NOMO-1 (cell line): ENCODE data around the gene CLIC6.

Source experiments
- DNase-seq, 2 experiments: peaks; one replicate each; lab custom pipeline; 2025; ENCODE audit not compliant: unreplicated experiment in 2 of 2; lab: John Stamatoyannopoulos, UW

Gene CLIC6

DNA sequence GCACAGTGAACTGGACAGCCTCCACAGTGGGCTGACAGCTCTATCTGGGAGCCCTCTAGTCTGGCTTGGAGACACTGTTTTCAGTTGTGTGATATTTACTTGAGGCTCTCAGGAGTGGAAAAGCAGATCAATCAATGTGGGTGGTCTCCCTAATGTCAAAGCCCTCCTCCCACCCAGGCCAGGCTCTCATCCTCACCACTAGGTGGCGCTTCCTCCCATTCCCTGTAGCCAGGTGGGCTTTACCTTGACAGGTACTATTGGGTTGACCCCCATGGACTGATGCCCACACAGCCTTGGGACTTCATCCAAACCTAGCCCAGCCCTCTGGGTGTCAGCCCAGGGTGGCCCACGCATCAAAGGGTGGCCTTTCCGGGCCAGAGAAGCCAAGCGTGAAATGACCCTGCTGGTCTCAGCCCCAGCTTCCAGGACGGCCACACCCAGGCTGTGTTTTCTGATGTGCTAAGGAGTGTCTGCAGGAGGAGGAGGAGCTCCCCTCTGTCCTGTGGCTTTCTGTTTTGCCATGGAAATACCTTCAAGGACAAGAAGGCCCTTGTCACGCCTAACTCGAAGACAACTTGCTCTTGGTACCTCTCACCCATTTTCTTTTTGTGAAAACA, 54.0 kb downstream of the CLIC6 start:
- DNase-seq, result no peak

DNA sequence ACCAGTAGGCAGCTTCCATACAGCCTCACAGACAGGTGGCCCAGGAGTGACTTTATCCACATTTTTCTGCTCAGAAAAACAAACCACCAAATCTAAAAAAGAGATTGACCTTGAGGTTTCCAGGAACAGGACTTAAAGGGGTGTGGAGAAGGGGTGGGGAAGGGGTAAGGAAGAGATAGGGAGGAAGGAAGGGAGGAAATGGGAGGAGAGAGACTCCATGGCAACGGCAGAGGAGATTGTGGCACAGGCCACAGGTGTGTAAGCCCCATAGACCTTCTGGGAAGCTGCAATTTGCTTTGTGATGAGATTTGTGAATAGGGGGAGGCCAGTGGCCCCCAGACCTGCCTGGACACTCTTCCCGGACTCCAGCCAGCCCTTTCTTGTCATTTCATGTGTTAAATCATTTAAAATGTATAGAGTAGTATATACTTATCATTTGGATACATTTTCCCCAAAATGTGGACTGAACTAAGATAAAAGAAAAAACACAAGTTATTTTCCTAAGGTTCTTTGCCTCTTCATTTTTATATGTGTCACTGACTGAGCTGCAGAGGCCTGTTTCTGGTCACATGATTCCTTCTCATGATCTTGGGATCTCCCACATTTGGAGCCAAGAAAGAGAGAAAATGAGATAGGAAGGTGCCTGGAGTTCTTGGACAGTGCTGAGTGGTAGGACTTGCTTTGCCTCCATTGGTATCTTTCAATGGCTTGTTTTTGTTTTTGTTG, 55.5 kb downstream of the CLIC6 start:
- DNase-seq, result no peak

DNA sequence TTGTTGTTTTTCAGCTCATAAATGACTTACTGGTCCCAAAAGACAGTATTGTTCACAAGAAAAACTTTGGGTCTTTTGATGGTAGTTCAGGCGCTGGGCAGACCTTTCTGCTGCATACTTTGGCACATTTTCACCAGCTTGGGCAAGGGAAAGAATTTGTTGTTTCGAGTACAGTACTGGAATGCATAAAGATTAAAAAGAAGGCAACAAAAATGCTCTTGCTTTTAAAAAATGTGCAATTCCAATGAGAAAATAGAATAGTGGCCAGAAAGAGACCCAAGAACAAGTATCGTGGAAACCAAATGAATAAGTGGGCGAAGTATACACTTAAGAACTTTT, 56.0 kb downstream of the CLIC6 start:
- no peak for DNase-seq

DNA sequence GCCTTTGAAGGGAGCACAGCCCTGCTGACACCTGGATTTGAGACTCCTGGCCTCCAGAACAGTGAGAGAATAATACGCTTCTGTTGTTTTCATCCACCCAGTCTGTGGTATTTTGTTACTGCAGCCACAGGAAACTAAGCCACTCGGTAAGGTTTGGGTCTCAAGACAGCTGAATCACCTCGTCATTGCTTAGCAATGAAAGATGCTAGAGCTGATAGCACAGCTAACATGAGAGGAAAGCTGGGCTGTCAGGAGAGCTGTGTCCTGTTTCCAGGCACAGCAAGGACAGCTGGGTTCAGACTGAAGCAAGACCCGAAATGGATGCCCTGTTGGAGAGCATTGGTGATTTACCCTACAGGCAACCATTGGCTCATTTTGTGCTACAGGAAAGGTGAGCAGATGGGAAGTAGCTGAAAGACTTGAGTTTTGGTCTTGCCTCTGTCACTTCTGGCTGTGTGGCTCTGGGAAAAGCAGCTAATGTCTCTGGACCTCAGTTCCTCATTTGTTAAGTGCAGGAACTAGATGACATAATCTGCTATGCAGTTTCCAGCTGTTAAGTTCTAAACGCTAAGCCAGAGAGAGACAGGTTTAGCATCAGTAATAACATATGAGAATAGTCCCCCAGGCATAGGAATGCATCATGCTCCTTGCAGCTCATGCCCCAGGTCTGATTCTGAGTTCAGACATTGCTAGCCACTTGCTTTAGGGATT, 58.0 kb downstream of the CLIC6 start:
- peak in 1 of 2 experiments; percentile 33 for DNase-seq

DNA sequence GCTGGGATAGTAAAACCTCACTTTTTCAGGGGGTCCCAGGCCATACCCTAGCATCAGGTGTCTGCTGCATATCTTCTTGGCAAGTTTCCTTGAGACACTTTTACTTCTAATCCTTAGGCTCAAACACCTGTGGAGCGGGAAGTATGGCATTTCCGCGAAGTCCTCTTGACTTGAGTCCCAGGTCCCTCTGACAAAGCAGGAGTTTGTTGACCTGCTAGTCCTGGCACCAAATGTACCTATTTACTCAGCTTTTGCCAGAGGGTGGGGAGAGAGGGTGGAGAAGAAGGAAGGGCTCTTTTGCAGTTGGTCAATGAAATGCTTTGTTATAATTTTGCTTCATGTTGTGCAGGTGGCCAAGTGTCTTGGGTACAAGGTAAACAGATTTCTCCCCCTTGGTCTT, 59.7 kb downstream of the CLIC6 start:
- no peak for DNase-seq

DNA sequence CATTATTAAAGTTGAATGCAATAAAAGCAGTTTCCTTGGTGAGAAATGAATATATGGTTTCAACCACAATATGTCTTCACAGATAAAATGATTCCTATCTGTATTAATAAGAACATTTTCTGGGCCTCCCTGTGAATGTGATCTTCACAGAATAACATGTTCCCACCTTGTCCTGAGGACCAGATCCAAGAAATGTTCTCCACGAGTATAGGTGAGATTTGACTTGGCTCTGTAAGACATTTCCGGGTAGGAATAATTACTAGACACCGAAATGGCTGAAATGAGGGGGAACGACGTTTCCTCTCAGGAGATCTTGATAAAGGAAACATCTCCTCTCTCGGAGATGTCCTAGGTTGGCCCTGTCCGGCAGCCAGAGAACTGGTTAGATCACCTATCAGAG, 61.4 kb downstream of the CLIC6 start:
- no peak for DNase-seq

DNA sequence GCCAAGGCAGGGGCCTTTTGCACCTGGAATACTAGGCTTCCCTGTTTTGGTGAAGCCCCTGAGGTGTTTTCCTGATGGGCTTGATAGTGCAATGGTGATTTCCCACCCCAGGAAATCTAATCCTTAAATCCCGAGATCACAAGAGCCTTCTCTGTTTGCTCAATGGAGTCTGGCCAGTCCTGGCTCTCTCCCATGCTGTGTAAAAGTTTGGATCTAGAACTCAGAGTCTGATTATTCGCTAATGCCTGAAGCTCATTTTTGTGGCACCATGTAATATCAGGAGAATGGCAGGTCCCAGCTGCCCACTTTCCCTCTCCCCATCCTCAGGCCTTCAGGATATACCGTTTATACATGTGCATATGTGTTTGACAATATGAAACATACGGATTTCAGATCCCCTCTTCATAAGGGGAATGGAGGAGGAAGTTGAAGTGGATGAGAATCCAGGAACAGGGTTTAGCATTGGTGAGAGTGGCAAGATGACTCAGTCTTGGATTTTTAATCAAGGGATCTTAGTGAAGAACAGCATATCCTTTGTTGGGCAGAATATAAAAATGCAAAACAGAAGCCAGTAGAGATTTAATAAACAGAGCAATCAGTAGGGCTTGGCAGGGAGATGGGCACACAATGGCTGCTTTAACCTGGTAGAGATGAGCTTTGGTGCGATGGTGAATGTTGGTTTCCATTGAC, 62.1 kb downstream of the CLIC6 start:
- no peak for DNase-seq

DNA sequence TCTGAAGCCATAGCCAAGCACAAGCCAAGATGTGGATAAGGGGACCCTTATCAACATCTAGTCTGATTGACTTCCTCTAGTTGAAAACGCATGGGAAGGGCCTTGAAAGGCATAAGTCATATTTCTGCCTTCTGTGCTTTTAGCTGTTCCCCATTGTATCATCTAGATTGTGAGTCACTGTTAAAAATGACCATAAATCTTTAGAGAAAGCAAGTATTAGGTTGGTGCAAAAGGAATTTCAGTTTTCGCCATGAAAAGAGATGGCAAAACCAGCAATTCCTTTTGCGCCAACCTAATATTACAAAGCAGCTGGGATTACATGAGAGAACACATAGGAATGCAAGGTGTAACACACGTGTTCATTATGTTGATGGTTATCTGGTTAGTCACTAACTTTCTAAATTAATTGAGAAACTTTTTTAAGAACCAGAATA, 63.6 kb downstream of the CLIC6 start:
- no peak for DNase-seq

DNA sequence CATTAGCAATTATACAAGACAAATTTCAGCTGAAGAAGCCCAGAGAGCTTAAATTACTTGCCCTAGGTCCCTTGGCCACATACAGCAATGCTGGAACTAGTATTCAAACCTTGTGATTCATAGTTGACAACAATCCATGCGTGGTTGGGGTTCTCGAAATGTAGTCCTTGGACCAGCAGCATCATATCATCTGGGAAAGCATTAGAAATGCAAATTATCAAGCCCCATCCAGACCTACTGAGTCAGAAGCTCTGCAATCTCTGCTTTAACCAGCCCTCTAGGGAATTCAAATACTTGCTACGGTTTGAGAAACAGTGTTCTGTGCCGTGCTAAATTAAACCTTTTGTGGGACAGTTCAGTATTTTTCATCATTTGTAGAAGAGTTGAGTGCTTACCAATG, 65.1 kb downstream of the CLIC6 start:
- DNase-seq, result no peak

DNA sequence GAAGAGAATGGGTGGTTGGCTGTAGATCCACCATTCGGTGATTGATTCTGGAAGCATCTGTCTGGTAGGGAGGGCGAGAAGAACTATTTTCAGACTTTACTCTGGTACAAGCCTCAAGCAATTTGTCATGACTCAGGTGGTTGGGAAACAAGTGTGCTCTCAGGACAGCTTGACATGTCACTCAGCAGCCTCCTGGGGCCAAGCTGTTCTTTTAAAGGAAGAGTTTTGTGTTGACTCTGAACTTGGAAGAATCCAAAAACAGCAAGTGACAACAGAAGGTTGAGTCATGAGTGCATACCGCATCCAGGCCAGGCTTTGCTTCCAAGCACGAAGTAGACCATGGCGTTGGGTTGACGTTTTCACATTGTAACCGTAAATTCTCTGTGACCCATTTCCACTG, 65.9 kb downstream of the CLIC6 start:
- no peak for DNase-seq

DNA sequence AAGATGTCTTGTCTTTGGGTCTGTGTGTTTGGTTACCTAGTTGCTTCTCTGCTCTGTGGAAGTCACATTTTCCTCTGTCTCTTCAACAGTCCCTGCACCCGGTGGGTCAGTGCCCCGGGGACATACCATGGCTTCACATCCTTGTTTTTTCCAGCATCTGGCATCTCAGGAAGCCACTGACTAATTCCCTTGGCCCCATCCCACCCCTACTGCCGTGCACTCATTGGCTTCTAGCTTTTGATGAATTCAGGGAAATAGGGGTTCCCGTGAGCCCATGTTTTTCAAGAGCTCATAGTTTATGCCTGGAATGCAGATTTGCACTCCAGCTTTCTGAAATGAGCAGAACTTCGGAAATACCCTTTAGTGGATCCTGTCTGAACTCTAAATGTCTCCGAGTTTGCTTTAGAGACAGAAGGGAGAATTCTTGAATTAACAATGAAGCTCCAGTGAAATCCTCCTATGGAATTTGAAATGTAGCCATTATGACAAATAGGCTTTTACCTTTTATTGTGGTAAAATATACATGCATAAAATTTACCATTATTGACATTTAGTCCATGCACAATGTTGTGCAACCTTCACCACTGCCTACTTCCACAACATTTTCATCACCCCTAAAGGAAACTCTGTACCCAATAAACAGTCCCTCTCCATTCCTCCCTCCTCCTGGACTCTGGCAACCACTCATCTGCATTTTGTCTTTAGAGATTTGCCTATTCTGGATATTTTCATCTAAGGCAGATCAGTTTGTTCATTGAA, 67.5 kb downstream of the CLIC6 start:
- DNase-seq, result no peak

DNA sequence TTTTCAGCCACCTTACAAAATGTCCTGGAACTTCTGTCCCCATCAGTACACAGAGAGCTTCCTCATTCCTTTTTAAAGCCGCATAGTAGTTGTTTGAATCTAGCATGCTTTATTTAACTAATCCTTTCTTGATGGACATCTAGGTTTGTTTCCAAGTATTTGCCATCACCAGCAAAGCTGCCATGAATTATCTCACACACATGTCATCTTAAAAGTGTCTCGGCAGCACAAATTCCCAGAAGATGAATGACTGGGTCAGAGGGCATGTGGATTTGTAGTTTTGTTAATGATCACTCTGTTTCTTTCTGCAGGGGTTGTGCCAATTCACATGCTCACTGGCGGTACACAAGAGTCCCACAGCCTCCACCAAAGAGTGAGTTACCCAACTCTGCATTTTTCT, 68.3 kb downstream of the CLIC6 start:
- DNase-seq, result no peak

DNA sequence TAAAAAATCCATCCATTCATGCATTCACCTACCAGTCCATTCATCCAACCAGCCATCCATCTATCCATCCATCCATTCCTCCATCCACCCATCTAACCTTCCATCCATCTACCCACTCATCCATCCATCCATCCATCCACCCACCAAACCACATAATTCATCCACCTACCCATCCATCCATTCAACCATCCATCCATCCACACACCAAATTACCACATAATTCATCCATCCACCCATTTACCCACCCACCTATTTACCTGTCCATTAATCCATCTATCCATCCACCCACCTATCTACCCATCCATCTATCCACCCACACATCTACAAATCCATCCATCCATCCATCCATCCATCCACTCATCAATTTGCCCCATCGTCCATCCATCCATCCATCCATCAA, 71.4 kb downstream of the CLIC6 start:
- DNase-seq, result no peak

DNA sequence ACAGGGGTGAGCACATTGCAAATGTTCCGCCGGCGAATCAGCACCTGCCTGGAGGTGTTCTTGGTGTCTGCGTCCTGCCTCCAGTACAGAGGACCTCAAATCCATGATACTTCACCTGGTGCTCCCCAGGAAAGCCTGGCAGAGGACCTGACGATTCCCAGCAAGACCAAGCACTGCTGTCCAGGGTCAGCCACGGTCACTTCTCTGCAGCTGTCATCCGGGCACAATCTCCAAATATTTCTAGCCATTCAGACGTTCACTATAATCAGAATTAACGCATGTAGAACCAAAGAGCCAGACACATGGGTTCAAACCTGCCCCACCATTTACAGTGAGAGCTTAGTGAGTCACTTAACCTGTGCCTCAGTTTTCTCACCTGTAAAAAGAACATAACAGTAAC, 74.5 kb downstream of the CLIC6 start:
- DNase-seq, result no peak

DNA sequence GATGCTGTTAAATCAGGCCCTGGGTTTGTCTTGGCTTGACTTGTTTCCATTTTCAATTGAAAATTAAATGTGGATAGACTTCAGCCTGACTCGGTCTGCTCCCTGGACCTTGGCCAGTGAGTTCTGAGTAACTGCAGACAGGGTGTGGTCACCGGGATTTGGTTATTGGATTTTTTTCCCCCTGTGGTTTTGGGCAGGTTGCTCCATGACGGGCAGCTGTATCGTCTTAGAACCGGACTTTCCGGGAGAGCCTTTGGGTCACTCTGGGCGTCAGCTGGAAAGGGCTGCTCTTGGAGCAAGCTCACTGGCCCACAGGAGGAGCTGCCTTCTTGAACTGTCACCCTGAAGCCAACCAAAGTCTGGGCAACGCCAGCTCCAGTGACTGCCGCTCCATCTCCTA, 75.0 kb downstream of the CLIC6 start:
- no peak for DNase-seq

DNA sequence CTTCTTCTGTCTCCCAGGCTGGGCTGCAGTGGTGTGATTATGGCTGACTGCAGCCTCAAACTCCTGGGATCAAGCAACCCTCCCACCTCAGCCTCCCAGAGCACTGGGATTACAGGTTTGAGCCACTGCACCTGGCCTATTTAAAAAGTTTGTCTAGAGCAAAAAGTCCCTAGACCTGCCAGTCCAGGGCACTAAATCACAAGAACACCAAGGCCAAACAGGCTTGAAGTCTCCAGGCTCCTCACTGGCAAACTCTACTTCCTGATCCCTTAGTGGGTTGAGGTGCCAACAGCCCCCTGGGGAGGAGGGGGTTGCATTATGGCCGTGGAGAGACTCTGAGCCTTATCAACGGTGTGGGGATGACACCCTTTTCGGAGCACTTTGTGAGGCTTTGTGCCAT, 76.0 kb downstream of the CLIC6 start:
- DNase-seq, result no peak

DNA sequence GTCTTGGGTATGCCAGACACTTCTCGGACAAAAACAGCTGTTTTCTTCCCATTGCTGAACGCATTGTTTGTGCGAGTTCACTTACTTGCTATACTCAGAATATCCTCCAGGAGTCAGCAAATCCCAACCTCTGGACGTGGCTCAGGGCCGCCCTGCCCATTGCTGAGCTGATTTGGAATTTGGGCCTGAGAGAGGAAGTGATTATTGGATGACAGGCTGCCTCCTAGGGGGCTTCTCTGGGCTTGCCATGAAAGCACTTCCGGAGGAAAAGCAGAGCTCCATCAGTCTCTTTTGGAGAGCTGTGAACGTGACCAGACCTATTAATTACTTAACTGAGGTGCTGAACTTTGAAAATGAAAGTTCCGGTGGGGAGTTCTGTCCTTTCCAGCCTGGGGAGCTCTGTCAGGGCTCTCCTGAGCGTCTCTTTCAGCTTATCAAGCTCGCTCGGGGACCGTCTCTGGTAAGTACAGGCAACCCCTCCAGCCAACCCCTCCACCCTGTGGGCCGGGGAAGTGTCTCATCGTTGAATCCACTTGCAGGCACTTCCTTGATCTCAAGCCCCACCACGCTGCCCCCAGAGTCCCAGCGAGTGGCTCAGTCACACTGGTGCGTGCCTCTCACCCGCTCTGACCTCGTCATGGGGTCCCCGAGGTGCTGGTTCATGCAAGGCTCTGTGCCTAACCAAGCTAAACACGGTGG, 76.9 kb downstream of the CLIC6 start:
- DNase-seq, result peak; percentile 93 to 96

DNA sequence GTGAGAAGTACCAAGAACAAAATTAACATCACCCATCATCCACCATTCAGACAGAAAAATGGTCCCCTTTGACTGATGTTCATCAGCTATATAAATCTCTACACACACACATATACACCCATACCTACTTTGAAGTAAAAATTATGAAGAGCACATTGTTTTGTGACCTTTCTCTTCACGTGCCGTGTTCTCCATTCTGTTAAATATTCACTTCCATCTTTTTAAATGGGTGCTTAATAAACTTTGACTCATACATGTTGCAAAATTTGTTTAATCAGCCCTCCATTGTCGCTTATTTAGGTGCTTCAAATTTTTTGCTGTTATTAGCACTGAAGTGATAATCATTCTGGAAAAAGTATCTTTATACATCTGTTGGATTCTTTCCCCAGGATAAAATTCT, 80.1 kb downstream of the CLIC6 start:
- DNase-seq, result no peak

DNA sequence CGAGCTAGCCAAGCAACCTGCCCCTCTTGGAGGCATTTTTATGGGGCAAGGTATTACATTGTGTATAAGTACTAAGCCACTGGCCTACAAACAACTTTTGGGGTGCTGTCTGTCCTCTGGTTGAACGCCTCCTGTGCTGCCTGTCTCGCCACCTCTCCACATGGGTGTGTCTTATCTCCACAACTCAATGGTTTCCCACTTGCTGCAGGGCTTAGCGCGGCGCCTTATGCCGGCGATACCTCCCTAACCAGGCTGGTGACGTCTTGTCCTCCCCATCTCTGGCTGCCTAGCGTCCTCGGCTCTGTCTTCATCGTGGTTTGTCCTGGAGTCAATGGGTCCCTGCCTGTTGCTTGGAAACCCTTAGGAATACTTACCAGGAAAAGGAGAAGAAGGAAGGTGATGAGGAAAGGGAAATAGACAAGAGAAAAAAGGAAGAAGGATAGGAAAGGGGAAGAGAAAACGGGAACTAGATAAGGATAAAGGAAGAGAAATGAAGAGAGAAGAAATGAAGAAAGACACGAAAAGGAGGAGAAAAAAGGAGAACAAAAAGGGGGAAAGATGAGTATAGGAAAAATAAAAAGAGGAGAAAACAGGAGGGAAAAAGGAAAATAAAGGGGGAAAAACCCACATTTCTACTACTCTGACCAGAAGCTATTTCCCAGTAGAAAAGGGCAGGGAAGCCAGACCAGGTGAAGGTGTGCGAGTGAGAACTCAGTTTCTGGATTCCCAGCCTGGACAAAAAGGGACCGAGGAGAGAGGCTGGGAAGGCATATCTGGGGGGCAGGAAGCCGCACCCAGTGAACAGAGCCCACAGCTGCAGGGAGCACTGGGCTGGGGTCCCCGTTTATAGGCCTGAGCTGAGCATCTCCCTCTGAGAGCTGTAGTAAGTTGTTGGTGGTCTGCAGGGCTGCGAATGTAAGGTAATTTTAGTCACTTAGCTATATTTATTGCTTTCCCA, 86.2 kb downstream of the CLIC6 start:
- no peak for DNase-seq
